Brain microvascular endothelial cell (primary cell): ENCODE results near the gene ERICH4.
"Not testable (repeated sequence)": the region's sequence is repeated elsewhere in the genome, so short reads cannot be mapped to it uniquely, and the experiment has no call there.

Experiments
- DNase-seq: peaks from one replicate; pipeline ENCODE4 v3.0.0-alpha.2; 2020
- H3K27ac ChIP-seq: fragments of 250-450 bp; sonication (Bioruptor Pico); 2 replicates; pipeline ENCODE4 v1.5.1; 2020; ENCODE audit warnings: mild to moderate bottlenecking, moderate library complexity
- H3K27me3 ChIP-seq: fragments of 250-450 bp; sonication (Bioruptor Pico); replicated peaks from 2 replicates; pipeline ENCODE4 v1.5.1; 2020; ENCODE audit warnings: mild to moderate bottlenecking
- H3K36me3 ChIP-seq: fragments of 250-450 bp; sonication (Bioruptor Pico); replicated peaks from 2 replicates; pipeline ENCODE4 v1.5.1; 2020; ENCODE audit warnings: mild to moderate bottlenecking
- H3K4me3 ChIP-seq: 2 replicates; pipeline ENCODE4 v1.5.1; 2011; ENCODE audit warnings: low read depth, mild to moderate bottlenecking, control low read depth, low read length, moderate library complexity
- in situ Hi-C: cut with HindIII; loops from 2 replicates; pipeline ENCODE4 v1.10.0; 2017; ENCODE audit warnings: low sequenced_read_pairs, low pct_ligation_motif_present
- TF ChIP-seq, protein P1 (sequence below): IDR thresholded peaks from 2 replicates; pipeline ENCODE4 v1.5.1; 2011; ENCODE audit warnings: low read depth, mild to moderate bottlenecking, moderate library complexity, low read length, control low read depth, inconsistent platforms; ENCODE audit errors: missing control alignments

Gene ERICH4

DNA sequence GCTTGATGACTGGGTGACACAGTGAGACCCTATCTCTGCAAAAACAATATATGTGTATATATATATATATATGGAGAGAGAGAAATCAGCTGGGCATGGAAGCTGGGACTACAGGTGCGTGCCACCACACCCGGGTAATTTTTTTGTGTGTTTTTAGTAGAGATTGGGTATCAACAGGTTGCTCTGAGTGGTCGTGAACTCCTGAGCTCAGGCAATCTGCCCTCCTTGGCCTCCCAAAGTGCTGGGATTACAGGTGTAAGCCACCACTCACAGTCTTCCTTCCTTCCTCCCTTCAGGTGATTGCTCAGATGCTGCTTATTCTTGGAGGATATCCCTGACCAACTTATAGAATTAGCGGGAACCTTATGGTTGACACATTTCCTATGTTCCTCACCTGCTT, 41.9 kb downstream of the ERICH4 start:
- no peak overlapping the region for H3K4me3 ChIP-seq
- H3K27ac ChIP-seq: no peak overlapping the region
- in situ Hi-C loops: no loop called here
- no peaks in the 10 kb centered on the region for H3K36me3 ChIP-seq
- DNase-seq: no peak
- H3K27me3 ChIP-seq: no peaks in the 10 kb centered on the region
- TF ChIP-seq, protein P1, sequence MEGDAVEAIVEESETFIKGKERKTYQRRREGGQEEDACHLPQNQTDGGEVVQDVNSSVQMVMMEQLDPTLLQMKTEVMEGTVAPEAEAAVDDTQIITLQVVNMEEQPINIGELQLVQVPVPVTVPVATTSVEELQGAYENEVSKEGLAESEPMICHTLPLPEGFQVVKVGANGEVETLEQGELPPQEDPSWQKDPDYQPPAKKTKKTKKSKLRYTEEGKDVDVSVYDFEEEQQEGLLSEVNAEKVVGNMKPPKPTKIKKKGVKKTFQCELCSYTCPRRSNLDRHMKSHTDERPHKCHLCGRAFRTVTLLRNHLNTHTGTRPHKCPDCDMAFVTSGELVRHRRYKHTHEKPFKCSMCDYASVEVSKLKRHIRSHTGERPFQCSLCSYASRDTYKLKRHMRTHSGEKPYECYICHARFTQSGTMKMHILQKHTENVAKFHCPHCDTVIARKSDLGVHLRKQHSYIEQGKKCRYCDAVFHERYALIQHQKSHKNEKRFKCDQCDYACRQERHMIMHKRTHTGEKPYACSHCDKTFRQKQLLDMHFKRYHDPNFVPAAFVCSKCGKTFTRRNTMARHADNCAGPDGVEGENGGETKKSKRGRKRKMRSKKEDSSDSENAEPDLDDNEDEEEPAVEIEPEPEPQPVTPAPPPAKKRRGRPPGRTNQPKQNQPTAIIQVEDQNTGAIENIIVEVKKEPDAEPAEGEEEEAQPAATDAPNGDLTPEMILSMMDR: no peak

DNA sequence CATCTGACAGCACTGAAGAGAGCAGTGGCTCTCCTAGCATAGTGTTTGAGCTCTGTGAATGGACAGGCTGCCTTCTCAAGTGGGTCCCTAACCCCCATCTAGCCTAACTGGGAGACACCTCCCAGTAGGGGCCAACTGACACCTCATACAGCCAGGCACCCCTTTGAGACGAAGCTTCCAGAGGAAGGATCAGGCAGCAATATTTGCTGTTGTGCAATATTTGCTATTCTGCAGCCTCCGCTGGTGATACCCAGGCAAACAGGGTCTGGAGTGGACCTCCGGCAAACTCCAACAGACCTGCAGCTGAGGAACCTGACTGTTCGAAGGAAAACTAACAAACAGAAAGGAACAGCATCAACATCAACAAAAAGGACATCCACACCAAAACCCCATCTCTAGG, 44.0 kb downstream of the ERICH4 start:
- in situ Hi-C loops, H3K27ac ChIP-seq, H3K4me3 ChIP-seq, DNase-seq, H3K27me3 ChIP-seq, H3K36me3 ChIP-seq: not testable (repeated sequence)

DNA sequence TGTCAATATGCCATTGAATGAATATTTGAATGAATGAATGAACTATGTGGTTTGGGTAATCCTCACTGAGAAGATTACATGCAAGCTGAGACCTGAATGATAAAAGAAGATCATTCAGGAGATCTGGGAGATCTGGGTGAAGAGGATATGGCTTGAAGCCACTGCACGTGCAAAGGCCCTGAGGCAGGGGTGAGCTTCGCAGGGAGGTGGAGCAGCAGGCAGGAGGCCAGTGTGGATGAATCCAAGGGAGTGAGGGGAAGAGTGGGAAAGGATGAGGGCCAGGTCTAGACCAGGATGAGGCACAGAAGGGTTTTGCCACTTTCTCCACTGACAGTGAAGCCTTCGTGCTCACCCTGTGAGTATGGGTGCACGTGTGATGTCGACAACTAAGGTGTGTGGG, 49.9 kb downstream of the ERICH4 start:
- no peak overlapping the region for H3K4me3 ChIP-seq
- in situ Hi-C loops: no loop called here
- TF ChIP-seq, protein P1: no peak
- no peaks in the 10 kb centered on the region for H3K36me3 ChIP-seq
- DNase-seq: no peak
- no peak overlapping the region for H3K27ac ChIP-seq
- H3K27me3 ChIP-seq: no peaks in the 10 kb centered on the region
